Right ventricle myocardium inferior (tissue), 1 donor: Measurements from ENCODE around the gene PELI2. TPM values are rescaled to one million over a fixed set of nuclear protein-coding genes. Genes with fewer than 3 reads are reported as not detected.
"Not testable (repeated sequence)": the region's sequence is repeated elsewhere in the genome, so short reads cannot be mapped to it uniquely, and the experiment has no call there.

Experiments
- ATAC-seq: fragments of 200-7000 bp; cut with Tn5 transposase; one replicate; pipeline ENCODE4 v1.9.1; 2020; ENCODE audit warnings: mild to moderate bottlenecking, moderate library complexity
- DNase-seq: peaks from one replicate; pipeline ENCODE4 v3.0.0; 2021; ENCODE audit errors: missing footprints
- intact Hi-C: fragments of 100-400 bp; cut with DNase I; formaldehyde crosslinking; loops from one replicate; pipeline ENCODE4 v1.11.0; 2022
- total RNA-seq: library from RNA; stranded (reverse); fragmentation: NEBNext Ultra II Directional; extraction: Animal tissue kit (Norgen Biotek cat#: 25700); gene quantifications from one replicate; pipeline ENCODE4 v1.2.1, GENCODE V29; 2021
- donor health status: DM: no; HTN: yes; CAD: no; lungs with severe emphysema.

Gene PELI2
- total RNA-seq, 1 donor from 2014 or later, result 3.2 TPM

- intact Hi-C loops, result no loop called here
- DNase-seq, result no peak
- ATAC-seq, result no peak
Observed at GRCh38 chr14:56156096-56156495, 37.9 kb downstream of the PELI2 start.

GRCh38 chr14:56159066-56159465 is 40.9 kb downstream of the PELI2 start:
- ATAC-seq, result no peak
- DNase-seq, result no peak
- intact Hi-C loops, result no loop called here

GRCh38 chr14:56160088-56160487 is 41.9 kb downstream of the PELI2 start:
- intact Hi-C loops, result no loop called here
- DNase-seq (no peak), ATAC-seq (no peak)

GRCh38 chr14:56161658-56162057 is 43.4 kb downstream of the PELI2 start:
- ATAC-seq, result no peak
- intact Hi-C loops, result no loop called here
- no peak for DNase-seq

- no peak for ATAC-seq
- intact Hi-C loops, result no loop called here
- DNase-seq, result no peak
Observed at GRCh38 chr14:56162476-56162875, 44.3 kb downstream of the PELI2 start.

- intact Hi-C loops, ATAC-seq, DNase-seq: not testable (repeated sequence)
Observed at GRCh38 chr14:56166579-56166978, 48.4 kb downstream of the PELI2 start.

- ATAC-seq, result no peak
- DNase-seq, result no peak
- intact Hi-C loops, result no loop called here
Observed at GRCh38 chr14:56168007-56168616, 49.9 kb downstream of the PELI2 start.

- intact Hi-C loops, result no loop called here
- no peak for DNase-seq
- ATAC-seq, result no peak
Observed at GRCh38 chr14:56170028-56170427, 51.8 kb downstream of the PELI2 start.

GRCh38 chr14:56170877-56171422 is 52.7 kb downstream of the PELI2 start:
- no peak for DNase-seq
- intact Hi-C loops, result no loop called here
- no peak for ATAC-seq

- DNase-seq (no peak), ATAC-seq (no peak)
- intact Hi-C loops, result no loop called here
Observed at GRCh38 chr14:56172074-56172473, 53.9 kb downstream of the PELI2 start.

GRCh38 chr14:56172571-56172971 is 54.4 kb downstream of the PELI2 start:
- intact Hi-C loops, result no loop called here
- peak; percentile 33 for ATAC-seq

GRCh38 chr14:56173365-56173922 is 55.2 kb downstream of the PELI2 start:
- no peak for ATAC-seq
- intact Hi-C loops, result no loop called here

More at GRCh38 chr14:56172571-56172971, 54.4 kb downstream of the PELI2 start:
- DNase-seq, result no peak

GRCh38 chr14:56175773-56176172 is 57.6 kb downstream of the PELI2 start:
- no peak for DNase-seq
- ATAC-seq, result no peak
- intact Hi-C loops, result no loop called here

More at GRCh38 chr14:56173365-56173922, 55.2 kb downstream of the PELI2 start:
- no peak for DNase-seq

GRCh38 chr14:56176530-56176929 is 58.3 kb downstream of the PELI2 start:
- ATAC-seq, result no peak
- no peak for DNase-seq
- intact Hi-C loops, result no loop called here

- intact Hi-C loops, result no loop called here
- DNase-seq (no peak), ATAC-seq (no peak)
Observed at GRCh38 chr14:56177036-56177435, 58.8 kb downstream of the PELI2 start.

- intact Hi-C loops, result no loop called here
- ATAC-seq (no peak), DNase-seq (no peak)
Observed at GRCh38 chr14:56180754-56181542, 62.7 kb downstream of the PELI2 start.

- ATAC-seq (no peak), DNase-seq (no peak)
- intact Hi-C loops, result no loop called here
Observed at GRCh38 chr14:56181681-56182085, 63.5 kb downstream of the PELI2 start.

GRCh38 chr14:56182410-56182809 is 64.2 kb downstream of the PELI2 start:
- intact Hi-C loops, result no loop called here
- ATAC-seq (no peak), DNase-seq (no peak)

GRCh38 chr14:56183631-56184157 is 65.5 kb downstream of the PELI2 start:
- ATAC-seq (no peak), DNase-seq (no peak)
- intact Hi-C loops, result no loop called here

- DNase-seq (no peak), ATAC-seq (no peak)
- intact Hi-C loops, result no loop called here
Observed at GRCh38 chr14:56185992-56186391, 67.8 kb downstream of the PELI2 start.
